Colonic mucosa (tissue), 4 donors: ENCODE data around the gene TET1. TPM values are rescaled to one million over a fixed set of nuclear protein-coding genes. Genes with fewer than 3 reads are reported as not detected.

ENCODE experiments used
- DNase-seq: peaks from one replicate; pipeline ENCODE4 v3.0.0-alpha.2; 2020
- H3K27ac ChIP-seq: fragments of 200-600 bp; one replicate; pipeline ENCODE4 v1.8.0; 2021
- H3K27me3 ChIP-seq: fragments of 200-600 bp; one replicate; pipeline ENCODE4 v1.8.0; 2021
- H3K36me3 ChIP-seq: fragments of 200-600 bp; one replicate; pipeline ENCODE4 v1.8.0; 2021
- H3K4me1 ChIP-seq: fragments of 200-600 bp; one replicate; pipeline ENCODE4 v1.8.0; 2021; ENCODE audit warnings: mild to moderate bottlenecking
- H3K4me3 ChIP-seq: fragments of 200-600 bp; one replicate; pipeline ENCODE4 v1.8.0; 2021
- H3K9ac ChIP-seq, 2 donors: one replicate each; pipeline ENCODE4 v1.7.0; 2013; ENCODE audit warnings: control low read depth in 2 of 2, low read depth in 2 of 2, low read length in 2 of 2
- H3K9me3 ChIP-seq: fragments of 200-600 bp; one replicate; pipeline ENCODE4 v1.8.0; 2021
- CTCF ChIP-seq: fragments of 200-600 bp; IDR thresholded peaks from one replicate; pipeline ENCODE4 v1.8.0; 2022; ENCODE audit warnings: antibody characterized with exemption, mild to moderate bottlenecking
- intact Hi-C: fragments of 100-400 bp; cut with DNase I; formaldehyde crosslinking; loops from one replicate; pipeline ENCODE4 v1.14.1; 2022
- total RNA-seq, 2 donors: library from RNA; stranded (reverse); fragmentation: NEBNext Ultra II Directional in 1 of 2; extraction: Animal tissue kit (Norgen Biotek cat#: 25700) in 1 of 2; gene quantifications; one replicate each; pipeline ENCODE4 v1.2.1, GENCODE V29; 2021
- donor health status: healthy.
- donor health status: DM: no; HTN: no; CAD: no.
- donor health status: DM: no; HTN: no; CAD: no.

The TET1 gene
- total RNA-seq, 2 donors from 2014 or later: 0.57 to 1.1 TPM

GRCh38 chr10:68668231-68668630, 108.1 kb downstream of the TET1 start:
- Histone ChIP-seq H3K9ac (no peak overlapping the region), H3K9me3 (no peaks in the 10 kb centered on the region), H3K4me1 (no peaks in the 10 kb centered on the region), H3K27ac (no peak overlapping the region), H3K27me3 (no peaks in the 10 kb centered on the region), H3K36me3 (no peaks in the 10 kb centered on the region), H3K4me3 (no peak overlapping the region)
- intact Hi-C loops: no loop called here
- no peak for TF ChIP-seq CTCF
- DNase-seq: no peak

- Histone ChIP-seq H3K27ac (no peak overlapping the region), H3K4me1 (no peaks in the 10 kb centered on the region), H3K4me3 (no peak overlapping the region), H3K36me3 (no peaks in the 10 kb centered on the region), H3K9me3 (no peaks in the 10 kb centered on the region), H3K27me3 (no peaks in the 10 kb centered on the region), H3K9ac (no peak overlapping the region)
- intact Hi-C loops: no loop called here
- TF ChIP-seq CTCF: no peak
- no peak for DNase-seq
Observed at GRCh38 chr10:68668972-68669371, 108.8 kb downstream of the TET1 start.

GRCh38 chr10:68684413-68684812, 124.3 kb downstream of the TET1 start:
- Histone ChIP-seq H3K9ac (no peak overlapping the region), H3K9me3 (no peaks in the 10 kb centered on the region), H3K4me3 (no peak overlapping the region), H3K4me1 (no peaks in the 10 kb centered on the region), H3K27ac (no peak overlapping the region), H3K36me3 (no peaks in the 10 kb centered on the region), H3K27me3 (no peaks in the 10 kb centered on the region)
- TF ChIP-seq CTCF: no peak
- intact Hi-C loops: no loop called here
- DNase-seq: no peak

- intact Hi-C loops: no loop called here
- no peak overlapping the region for H3K4me3 ChIP-seq
- no peak overlapping the region for H3K9ac ChIP-seq
- H3K27ac ChIP-seq: no peak overlapping the region
- no peaks in the 10 kb centered on the region for H3K36me3 ChIP-seq
- no peaks in the 10 kb centered on the region for H3K27me3 ChIP-seq
- TF ChIP-seq CTCF: no peak
- no peak for DNase-seq
- no peaks in the 10 kb centered on the region for H3K4me1 ChIP-seq
- H3K9me3 ChIP-seq: no peaks in the 10 kb centered on the region
Observed at GRCh38 chr10:68696018-68696417, 135.9 kb downstream of the TET1 start.

- H3K27me3 ChIP-seq: no peaks in the 10 kb centered on the region
- TF ChIP-seq CTCF: no peak
- intact Hi-C loops: no loop called here
Observed at GRCh38 chr10:68697106-68697505, 137.0 kb downstream of the TET1 start.

GRCh38 chr10:68700197-68700596, 140.1 kb downstream of the TET1 start:
- intact Hi-C loops: no loop called here
- no peaks in the 10 kb centered on the region for H3K9me3 ChIP-seq
- DNase-seq: no peak
- no peak overlapping the region for H3K27ac ChIP-seq
- no peaks in the 10 kb centered on the region for H3K36me3 ChIP-seq
- no peaks in the 10 kb centered on the region for H3K4me1 ChIP-seq
- H3K27me3 ChIP-seq: no peaks in the 10 kb centered on the region
- TF ChIP-seq CTCF: no peak
- no peak overlapping the region for H3K9ac ChIP-seq
- H3K4me3 ChIP-seq: no peak overlapping the region

More at GRCh38 chr10:68697106-68697505, 137.0 kb downstream of the TET1 start:
- Histone ChIP-seq H3K27ac (no peak overlapping the region), H3K9ac (no peak overlapping the region), H3K4me3 (no peak overlapping the region), H3K4me1 (no peaks in the 10 kb centered on the region), H3K9me3 (no peaks in the 10 kb centered on the region), H3K36me3 (no peaks in the 10 kb centered on the region)
- DNase-seq: no peak
